Subcutaneous adipose tissue (tissue), 4 donors: Measurements from ENCODE around the gene FFAR1. TPM values are rescaled to one million over a fixed set of nuclear protein-coding genes. Genes with fewer than 3 reads are reported as not detected.

ENCODE experiments used
- total RNA-seq, 4 donors: library from RNA; depleted of rRNA; stranded (reverse); fragments of >200 nt; gene quantifications; one replicate each; pipeline ENCODE4 v1.1.0, GENCODE V29; 2016
- TF ChIP-seq, protein P1 (sequence below): fragments of 450-650 bp; IDR thresholded peaks from one replicate; pipeline ENCODE4 v1.5.1; 2016; ENCODE audit warnings: low read depth, mild to moderate bottlenecking, control low read depth, antibody characterized with exemption, moderate library complexity

Gene FFAR1
- total RNA-seq, 4 donors from 2014 or later, result not detected

DNA sequence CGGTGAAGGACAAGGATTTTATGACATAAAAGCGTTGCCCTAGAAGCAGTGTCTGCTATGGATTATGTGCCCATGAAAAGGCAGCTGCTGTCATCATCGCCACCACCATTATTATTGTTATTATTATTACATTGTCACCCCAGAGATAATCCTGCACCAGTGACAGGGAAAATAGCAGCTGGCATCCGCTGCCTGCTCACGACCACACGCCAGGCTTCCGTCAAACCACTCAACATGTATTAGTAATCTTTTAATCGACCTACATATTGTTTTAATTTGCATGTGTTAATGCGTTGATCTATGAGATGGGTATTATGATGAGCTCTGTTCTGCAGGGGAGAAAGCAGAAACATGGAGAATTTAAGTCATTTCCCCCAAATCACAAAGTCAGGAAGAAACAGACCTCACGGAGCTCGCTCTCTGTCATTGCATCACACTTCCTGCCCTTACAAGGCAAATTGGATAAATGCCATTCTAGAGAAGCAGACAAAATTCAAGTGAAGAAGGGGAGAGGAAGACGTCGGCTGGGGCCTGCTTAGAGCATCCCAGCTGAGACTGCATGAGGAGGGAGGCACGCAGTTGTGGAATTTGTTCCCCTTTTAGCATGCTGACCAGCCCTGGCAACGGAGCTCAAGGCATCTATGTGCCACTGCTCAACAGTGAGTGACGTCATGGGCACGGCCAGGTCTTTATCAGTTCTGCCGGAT is 10.3 kb downstream of the FFAR1 start, which contains the start of gene FFAR3:
Gene FFAR3 (plus strand): TSS at position 594 of the 707 bp plus-strand sequence. CDS start 431 bp downstream, outside the sequence.
- TF ChIP-seq, protein P1, sequence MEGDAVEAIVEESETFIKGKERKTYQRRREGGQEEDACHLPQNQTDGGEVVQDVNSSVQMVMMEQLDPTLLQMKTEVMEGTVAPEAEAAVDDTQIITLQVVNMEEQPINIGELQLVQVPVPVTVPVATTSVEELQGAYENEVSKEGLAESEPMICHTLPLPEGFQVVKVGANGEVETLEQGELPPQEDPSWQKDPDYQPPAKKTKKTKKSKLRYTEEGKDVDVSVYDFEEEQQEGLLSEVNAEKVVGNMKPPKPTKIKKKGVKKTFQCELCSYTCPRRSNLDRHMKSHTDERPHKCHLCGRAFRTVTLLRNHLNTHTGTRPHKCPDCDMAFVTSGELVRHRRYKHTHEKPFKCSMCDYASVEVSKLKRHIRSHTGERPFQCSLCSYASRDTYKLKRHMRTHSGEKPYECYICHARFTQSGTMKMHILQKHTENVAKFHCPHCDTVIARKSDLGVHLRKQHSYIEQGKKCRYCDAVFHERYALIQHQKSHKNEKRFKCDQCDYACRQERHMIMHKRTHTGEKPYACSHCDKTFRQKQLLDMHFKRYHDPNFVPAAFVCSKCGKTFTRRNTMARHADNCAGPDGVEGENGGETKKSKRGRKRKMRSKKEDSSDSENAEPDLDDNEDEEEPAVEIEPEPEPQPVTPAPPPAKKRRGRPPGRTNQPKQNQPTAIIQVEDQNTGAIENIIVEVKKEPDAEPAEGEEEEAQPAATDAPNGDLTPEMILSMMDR, result no peak

DNA sequence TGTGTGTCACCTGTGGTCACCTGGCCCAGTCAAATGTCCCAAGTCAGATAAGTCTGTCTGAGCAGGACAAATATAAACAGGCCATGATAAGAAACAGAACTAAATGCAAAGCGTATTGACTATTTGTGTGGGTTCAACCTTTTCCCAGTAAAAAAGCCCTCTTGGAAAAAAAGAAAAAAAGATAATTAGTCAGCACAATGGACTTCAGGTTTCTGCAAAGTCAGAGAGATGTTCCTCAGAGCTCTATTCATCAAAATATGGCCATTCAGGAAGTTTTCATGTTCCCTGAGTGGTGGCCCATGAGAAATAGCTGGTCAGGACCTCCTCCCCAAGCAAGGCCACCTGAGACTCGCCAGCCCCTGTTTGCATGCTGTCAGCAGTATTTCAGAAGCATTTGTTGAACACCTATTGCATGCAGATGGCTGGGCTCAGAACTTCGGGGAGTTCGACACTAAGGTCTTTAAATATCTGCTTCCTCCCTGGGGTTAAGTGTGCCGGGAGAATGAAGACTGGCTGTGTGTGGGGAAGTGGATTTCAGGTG is 13.2 kb downstream of the FFAR1 start:
- TF ChIP-seq, protein P1, result no peak

DNA sequence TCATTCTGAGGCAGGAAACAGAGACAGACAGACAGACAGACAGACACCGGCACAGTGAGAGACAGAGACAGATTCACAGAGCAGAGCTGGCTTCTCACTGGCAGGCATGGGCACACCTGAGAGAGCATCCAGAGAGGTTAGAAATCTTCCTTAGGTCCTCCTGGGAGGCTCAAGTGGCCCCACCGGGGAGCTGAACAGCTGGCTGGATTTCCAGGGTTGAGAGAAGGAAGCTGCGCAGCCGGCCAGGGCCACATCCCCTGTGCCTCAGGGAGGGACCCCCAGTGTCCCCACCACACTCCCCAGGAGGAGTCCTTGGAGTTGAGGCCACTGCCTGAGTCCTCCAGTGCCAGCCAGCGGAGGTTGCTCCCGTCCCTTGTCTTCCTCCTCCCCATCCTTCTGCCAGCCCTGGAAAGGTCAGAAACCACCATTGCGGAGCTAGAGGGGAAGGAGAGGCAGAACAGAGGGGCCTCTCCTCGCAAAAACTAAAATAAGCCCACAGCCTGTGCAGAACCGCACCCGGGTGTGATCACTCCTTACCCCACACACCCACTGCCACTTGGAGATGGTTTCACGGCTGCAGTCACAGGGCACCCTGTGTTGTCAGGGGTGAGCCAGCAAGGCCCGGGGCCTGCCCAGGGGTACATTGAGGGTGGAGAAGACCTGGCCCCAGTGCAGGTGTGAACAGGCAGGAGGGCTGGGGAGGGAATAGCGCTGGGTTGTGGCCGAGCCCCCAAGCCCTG is 14.7 kb downstream of the FFAR1 start:
- TF ChIP-seq, protein P1, result no peak

DNA sequence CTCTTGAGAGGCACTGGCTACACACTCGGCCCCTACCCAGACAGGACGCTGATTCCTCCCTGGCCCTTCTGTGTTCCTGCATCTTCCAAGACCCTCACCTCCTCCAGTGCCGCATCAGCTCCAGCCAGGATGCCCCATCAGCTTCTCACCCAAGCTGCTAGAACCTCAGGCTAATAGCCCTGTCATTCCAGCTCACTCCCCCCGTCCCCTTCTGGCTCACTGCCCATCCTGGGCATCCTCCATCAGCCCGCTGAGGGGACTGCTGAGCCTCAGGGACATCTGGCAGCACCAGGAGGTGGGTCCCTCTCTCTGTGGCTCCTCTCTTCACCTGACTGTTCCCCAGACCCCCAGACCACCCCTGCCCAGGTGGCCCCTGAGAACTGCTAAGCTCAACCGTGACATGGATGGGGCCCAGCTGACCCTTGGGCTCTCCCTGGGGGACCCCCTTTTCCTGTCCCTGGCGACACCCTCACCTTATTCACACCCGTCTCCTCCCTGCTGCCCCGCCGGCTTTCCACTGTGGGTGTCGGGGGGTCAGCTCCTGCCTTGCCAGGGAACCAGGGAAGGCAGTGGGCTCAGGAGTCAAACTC is 15.4 kb downstream of the FFAR1 start:
- TF ChIP-seq, protein P1, result no peak

DNA sequence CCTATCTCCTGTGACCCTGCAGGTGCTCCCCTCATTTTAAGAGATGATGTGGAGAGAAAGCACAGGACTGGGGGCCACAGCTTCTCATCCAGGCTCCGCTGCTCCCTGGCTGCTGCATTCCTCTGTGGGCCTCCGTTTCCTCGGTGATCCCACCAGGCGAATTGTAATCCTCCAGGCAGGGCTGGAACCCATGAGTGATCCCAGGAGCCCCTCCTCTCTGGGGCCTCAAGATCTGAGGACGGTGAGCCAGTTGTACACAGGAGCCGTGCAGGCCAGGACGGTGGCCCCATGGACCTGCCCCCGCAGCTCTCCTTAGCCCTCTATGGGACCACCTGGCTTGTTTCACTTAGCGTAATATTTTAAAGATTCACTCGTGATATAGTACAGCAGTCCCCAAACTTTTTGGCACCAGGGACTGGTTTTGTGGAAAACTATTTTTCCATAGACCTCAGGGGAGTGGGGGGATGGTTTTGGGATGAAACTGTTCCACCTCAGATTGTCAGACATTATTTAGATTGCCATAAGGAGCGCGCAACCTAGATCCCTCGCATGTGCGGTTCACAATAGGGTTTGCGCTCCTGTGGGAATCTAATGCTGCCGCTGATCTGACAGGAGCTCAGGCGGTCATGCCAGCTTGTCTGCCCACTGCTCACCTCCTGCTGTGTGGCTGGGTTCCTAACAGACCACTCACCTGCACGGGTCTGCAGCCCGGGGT is 16.2 kb downstream of the FFAR1 start:
- TF ChIP-seq, protein P1, result no peak

DNA sequence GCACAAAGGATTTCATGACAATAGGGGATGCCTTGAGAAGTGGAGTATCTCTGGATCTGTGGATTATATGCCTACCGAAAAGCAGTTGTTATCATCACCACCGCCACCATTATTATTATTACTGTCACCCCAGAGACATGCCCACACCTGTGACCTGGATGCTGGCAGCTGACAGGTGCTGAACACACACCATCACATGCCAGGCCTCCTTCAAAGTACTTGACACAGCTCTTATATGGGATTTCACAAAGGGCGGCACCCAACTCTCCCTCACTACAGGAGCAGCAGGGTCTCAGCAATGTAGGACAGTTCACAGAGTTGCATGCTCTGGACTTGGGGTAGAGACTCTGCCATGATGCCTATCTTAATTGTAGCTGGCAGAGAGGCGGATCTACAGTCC is 17.6 kb downstream of the FFAR1 start:
- TF ChIP-seq, protein P1, result no peak
